Mammary epithelial cell (primary cell): Measurements from ENCODE around the gene C5AR1.

ENCODE experiments used
- CTCF ChIP-seq, 2 donors: IDR thresholded peaks in 1 of 2; conservative IDR thresholded peaks in 1 of 2; 2 replicates each; pipeline ENCODE4 v1.5.1; 2011 to 2012; ENCODE audit warnings: inconsistent platforms in 2 of 2, low read length in 2 of 2, mild to moderate bottlenecking in 2 of 2, control low read depth in 1 of 2, low read depth in 1 of 2; ENCODE audit not compliant: insufficient read depth in 1 of 2; ENCODE audit errors: extremely low read depth in 1 of 2
- EZH2 ChIP-seq: IDR thresholded peaks from 2 replicates; pipeline ENCODE4 v1.6.1; 2012; ENCODE audit warnings: low read length, inconsistent platforms, borderline replicate concordance

GRCh38 chr19:47309038-47309437 is 623 bp upstream of the C5AR1 start:
- TF ChIP-seq CTCF (conservative IDR thresholded peaks at IDR 0.05 in 1 of 2, IDR thresholded peaks at IDR 0.05 in 1 of 2; ENCODE audit: extremely low read depth in 1 of 2, insufficient read depth in 1 of 2, low read depth in 1 of 2, low read length in 2 of 2) (no peak), EZH2 (no peak)
